DMS 273 treated with DMSO at 0.1 percent for 48 hours (cell line): ENCODE results near the gene COG7.

Experiments
- DNase-seq: peaks from one replicate; lab custom pipeline; 2025; lab: John Stamatoyannopoulos, UW

COG7 gene

DNA sequence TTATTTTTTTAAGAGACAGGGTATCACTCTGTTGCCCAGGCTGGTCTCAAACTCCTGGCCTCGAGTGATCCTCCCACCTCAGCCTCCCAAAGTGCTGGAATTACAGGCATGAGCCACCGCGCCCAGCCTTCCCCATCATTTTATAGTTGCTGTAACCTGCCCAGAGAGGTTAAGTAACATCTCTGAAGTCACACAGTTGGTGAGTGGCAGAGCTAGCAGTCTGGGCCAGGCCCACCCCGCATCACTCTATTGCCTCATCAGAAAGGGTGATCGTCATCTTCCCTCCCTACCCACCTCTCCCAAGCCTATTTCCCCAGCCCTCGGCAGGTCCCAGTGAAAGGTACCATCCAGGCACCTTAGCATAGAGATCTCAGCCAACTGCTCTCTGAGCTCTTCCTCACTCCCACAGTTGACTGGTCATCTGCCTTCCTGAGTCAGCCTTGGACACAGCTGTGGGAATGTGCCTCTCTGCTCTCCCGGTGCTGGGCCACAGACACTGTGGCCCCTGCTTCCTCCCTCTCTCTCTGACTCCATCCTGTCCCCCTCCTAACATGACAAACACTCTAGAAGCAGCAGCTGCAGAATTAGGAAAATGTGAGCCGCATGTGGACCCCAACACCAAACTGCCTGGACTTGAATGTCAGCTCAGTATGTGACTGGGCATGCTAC is 93.8 kb downstream of the COG7 start:
- no peak for DNase-seq

DNA sequence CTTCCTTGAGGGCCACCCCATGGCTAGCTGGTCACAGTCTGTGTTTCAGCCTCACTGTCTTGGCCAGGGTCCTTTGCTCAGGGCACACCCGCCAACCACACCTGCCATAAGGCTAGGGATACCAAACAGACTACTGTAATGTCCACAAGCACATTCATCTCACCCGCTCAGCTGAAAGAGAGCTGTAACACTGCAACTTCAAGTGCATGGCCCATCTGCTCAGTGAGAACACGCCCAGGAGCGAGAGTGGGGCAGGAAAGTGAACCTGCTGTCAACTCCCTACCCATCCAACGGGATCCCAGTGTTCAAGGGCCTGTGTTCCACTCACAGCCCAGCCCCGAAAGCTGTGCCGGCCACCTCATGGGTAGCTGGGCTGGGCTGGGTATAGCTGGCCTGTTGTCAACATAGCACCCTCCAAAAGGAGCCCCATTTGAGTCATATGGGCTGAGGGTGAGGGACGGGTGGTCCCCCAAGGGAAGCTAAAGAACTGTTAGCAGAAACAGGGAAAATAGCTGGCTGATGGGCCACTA is 95.2 kb downstream of the COG7 start:
- no peak for DNase-seq

DNA sequence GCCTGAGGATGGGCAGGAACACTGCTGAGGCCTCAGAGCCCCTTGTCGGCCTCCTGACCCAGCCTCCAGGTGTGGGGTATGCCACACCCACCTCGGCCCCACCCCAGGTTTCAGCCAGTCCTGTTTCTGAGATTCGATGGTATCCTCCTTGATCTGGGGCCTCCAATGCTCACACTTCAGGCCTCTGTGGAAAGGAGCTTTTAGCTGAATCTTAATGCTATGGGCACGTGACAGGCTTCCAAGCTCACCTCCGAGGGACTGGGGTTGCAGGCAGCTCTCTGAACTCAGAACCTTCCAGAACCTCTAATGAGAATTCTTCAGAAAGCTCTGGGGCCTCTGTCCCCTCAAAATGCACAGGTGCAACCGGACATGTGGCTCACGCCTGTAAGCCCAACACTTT is 96.0 kb downstream of the COG7 start:
- no peak for DNase-seq

DNA sequence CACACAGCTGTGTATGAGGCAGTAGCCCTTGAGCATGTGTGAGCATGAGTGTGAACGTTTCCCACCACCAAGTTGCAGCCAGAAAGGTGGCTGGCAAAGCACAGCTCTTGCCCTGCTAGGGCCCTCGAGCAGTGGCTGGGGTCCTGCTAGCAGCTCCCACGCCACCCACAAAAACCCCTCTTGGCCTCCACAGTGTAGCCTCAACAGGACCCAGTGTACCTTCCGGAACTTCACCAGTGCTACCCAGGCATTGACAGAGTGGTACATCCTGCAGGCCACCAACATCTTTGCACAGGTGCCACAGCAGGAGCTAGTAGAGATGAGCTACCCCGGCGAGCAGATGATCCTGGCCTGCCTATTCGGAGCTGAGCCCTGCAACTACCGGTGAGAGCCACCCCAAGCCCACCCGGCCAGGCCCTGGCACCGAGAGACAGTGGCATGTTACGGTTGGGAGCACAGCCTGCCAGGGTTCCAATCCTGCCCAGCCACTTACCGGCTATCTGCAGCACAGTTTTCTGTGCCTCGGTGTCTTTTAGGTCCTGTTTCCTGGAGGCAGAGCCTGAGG is 97.8 kb downstream of the COG7 start:
- no peak for DNase-seq

DNA sequence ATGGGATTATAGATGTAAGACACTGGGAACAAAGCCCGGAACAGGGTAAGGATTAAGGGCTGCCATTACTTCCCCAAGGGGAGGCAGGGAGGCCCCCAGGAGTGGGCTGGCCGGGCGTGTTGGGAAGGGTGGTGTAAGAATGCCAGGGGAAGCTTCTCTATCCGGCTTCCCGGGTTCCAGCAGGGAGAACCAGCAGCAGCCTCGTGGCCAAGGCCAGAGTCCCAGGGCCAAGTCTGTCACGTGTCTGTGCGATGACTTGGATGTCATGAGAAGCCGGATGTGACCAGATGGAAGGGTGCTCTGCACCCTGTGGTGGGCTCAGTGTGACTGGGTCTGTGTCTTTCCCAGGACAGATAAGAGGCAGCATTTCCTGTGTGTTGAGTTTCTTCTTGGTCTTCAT is 98.7 kb downstream of the COG7 start:
- DNase-seq: no peak

DNA sequence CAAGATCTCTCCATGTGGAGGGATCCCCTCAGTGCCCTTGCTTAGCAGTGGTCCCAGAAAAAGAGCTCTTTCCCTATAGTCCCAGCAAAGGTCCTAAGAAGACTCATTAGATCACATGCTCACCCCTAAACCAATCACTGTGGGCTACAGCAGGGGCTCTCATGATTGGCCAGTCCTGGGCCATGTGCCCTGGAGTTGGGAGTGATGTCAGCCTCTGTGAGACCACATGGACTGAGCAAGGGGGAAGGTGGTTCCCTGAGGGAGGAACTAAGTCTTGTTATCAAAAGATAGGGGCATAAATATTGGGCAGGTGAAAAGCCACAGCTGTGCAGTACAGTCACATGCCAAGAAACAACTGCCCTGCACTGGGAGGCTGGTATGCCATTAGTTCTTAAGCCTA is 99.5 kb downstream of the COG7 start:
- no peak for DNase-seq

DNA sequence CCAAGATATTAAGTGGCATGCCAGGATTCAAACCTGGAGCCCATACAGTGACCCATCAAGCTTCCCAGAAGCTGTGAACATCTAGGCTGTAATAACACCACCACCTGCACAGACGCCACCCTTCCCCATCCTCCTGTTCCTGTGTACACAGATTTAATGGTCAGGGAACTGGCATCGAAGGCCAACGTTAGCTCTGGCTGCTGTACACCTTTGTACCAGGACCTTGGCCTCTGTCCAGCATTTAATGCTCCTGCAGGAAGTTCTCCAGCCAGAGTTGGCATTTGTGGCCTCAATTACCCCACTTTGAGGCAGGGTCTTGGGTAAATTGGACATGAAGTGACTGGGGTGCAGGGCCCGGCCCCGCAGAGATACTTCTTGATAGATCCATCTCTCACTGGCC is 101.6 kb downstream of the COG7 start:
- no peak for DNase-seq

DNA sequence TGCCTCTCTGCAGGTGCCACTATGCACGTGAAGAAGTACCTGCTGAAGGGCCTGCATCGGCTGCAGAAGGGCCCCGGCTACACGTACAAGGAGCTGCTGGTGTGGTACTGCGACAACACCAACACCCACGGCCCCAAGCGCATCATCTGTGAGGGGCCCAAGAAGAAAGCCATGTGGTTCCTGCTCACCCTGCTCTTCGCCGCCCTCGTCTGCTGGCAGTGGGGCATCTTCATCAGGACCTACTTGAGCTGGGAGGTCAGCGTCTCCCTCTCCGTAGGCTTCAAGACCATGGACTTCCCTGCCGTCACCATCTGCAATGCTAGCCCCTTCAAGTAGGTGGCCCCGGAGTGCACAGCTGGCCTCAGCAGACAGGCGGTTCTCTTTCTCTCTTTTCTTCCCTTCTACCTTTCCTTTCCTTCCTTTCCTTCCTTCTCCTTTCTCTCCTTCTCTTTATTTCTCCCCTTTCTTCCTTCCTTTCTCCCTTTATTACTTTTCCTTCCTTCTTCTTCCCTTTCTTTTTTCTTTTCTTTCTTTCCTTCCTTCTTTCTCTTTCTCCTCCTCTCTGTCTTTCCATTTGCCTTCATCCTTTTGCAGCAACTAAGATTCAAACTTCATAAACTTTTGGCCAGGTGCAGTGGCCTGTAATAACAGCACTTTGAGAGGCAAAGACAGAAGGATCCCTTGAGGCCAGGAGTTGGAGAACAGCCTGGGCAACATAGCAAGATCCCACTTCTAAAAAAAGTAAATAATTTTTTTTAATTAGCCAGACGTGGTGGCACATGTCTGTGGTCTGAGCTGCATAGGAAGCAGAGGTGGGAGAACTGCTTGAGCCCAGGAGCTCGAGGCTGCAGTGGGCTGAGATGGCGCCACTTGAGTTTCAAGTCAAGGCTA is 104.2 kb downstream of the COG7 start:
- DNase-seq: no peak

DNA sequence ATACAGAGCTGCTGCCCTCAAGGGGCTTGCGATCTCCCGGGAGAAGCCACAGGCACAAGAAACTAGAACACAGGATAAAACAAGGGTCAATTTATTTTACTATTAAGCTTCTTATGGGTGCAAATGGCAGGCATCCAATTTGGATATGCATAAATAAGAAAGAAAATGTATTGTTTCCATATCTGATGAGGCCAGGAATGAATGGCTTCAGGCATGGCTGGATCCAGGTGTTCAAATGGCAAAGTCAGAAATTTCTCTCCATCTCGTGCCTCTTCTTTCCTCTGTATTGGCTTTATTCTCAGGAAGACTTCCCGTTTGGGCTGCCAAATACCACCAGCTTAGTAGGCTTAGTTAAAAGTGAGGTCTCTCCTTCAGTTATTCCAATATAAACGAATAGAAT is 107.8 kb downstream of the COG7 start:
- DNase-seq: no peak

DNA sequence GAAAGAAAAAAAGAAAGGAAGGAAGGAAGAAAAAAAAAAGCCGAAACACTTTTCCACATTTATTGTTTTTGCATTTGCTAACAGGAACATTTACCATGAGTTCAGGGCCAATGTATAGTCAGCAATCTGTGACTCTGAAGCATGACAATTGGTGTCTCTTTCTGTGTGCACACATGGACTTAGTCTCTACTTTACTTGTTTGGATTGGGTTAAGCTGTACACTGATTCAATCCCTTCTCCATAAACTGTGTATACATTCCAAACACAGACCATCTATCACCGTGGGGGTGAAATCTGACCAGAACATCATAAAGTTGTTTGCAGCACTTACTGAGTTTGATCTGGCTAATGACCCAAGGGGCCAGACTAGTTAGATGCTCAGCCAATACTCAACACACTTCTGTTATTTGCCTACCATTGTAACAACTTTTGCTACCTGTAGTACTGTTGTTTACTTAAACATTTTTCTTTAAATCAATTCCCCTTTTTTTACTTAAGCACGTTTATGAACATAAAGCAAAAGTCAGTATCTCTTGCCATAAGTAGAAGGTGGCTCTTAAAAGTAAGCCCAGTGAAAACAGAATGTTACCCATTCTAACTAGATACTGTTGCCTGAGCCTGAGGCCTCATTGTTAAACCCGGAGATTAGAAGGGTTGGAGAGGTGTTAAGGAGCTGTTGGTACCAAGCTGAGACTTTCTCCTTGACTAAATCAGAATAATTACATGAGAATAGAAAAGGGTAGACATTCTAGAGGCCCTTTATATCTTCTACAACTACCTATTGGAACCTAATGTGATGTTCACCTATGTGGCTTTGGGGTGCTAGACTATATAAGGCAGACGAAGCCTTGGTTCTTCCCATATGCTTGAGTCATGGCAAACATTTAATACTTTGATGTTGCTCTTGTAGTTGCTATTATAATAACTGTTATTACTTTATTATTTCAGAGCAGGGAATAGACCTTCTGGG is 109.1 kb downstream of the COG7 start:
- DNase-seq: no peak

DNA sequence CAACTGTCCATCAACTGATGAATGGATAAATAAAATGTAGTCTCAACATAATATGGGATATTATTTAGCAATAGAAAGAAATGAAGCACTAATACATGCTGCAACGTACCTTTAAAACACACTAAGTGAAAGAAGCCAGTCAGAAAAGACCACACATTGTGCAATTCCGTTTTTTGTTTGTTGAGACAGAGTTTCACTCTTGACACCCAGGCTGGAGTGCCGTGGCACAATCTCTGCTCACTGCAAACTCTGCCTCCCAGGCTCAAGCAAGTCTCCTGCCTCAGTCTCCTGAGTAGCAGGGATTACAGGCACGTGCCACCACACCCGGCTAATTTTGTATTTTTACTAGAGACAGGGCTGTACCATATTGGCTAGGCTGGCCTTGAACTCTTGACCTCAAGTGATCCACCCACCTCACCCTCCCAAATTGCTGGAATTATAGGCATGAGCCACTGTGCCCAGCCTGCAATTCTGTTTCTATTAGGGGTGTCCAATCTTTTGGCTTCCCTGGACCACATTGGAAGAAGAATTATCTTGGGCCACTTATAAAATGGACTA is 110.8 kb downstream of the COG7 start:
- DNase-seq: no peak

DNA sequence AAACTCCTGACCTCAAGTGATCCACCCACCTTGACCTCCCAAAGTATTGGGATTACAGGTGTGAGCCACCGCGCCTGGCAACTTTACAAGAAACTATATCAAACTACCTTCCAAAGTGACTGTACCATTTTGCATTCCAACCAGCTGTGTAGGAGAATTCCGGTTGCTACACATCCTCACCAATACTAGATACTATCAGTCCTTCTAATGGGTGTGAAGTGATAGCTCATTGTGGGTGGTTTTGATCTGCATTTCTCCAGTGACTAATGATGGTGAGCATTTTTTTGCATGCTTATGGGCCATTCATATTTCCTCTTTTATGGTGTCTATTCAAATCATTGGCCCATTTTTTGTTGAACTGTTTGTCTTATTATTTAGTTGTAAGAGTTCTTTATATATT is 113.2 kb downstream of the COG7 start:
- no peak for DNase-seq
